ENCODE data around the gene HNRNPA0. TPM values are rescaled to one million over a fixed set of nuclear protein-coding genes. Genes with fewer than 3 reads are reported as not detected.
A peak's percentile ranks its signal among the peaks of the same experiment; 100 is the strongest.

The HNRNPA0 gene
- total and polyA plus RNA-seq, 2 of the 4 experiments (the other 2 are of a cell fraction), result 5.2 to 12.2 TPM

GRCh38 chr5:137752905-137753690 lies 1.1 kb downstream of the HNRNPA0 start:
- no peaks in the 10 kb centered on the region; the same call in 1 of the 2 replicates for H3K36me3 ChIP-seq (ENCODE audit: control insufficient read depth, insufficient read depth, low read length)
- no TSS peak for BruUV-seq (replicated peaks)
- no peaks in the 10 kb centered on the region for H3K9me1 ChIP-seq (ENCODE audit: insufficient read depth, low read length)
- H2BK5ac ChIP-seq (ENCODE audit: low read depth, low read length, poor library complexity, severe bottlenecking), result peak overlapping the region; percentile 77
- ChIA-PET POLR2A (ENCODE audit: unreplicated experiment) (no interaction called here), CTCF (no interaction called here)
- no peak for TF ChIP-seq CTCF (conservative IDR thresholded peaks at IDR 0.05; ENCODE audit: low read depth, low read length)
- TF ChIP-seq MXI1 (IDR thresholded peaks at IDR 0.05; ENCODE audit: borderline replicate concordance, low read depth, low read length), result 0 out of 2 replicates have a peak, but pooled peaks have one; percentile 10
- TF ChIP-seq MAZ (IDR thresholded peaks at IDR 0.05; ENCODE audit: borderline replicate concordance, low read depth, low read length), result no peak
- TF ChIP-seq RAD21 (IDR thresholded peaks at IDR 0.05; ENCODE audit: low read length), result no peak
- H4K5ac ChIP-seq (ENCODE audit: low read depth, low read length), result peak overlapping the region; percentile 39
- H3K4me3 ChIP-seq (ENCODE audit: insufficient read depth, low read depth, low read length), result peak overlapping the region; percentile 61
- H3K4me2 ChIP-seq (ENCODE audit: low read depth, low read length), result peak overlapping the region; percentile 94
- ATAC-seq (ENCODE audit: low read depth) (no peak), DNase-seq (no peak)
- H2AFZ ChIP-seq (replicated peaks; ENCODE audit: low read length, poor library complexity), result peak overlapping the region; percentile 95
- H2BK120ac ChIP-seq (ENCODE audit: low read depth, low read length), result no peak overlapping the region
- no peak overlapping the region for H2BK20ac ChIP-seq (ENCODE audit: low read depth, low read length)
- H3K56ac ChIP-seq (ENCODE audit: extremely low read depth, insufficient read depth, low read length), result peak overlapping the region; percentile 60
- peak overlapping the region; percentile 94 for H2AK9ac ChIP-seq (replicated peaks; ENCODE audit: low read depth, low read length, poor library complexity)
- no peak overlapping the region for H2BK15ac ChIP-seq (ENCODE audit: low read depth, low read length)
- H3K9ac ChIP-seq (ENCODE audit: low read depth, low read length), result peak overlapping the region; percentile 98
- WGBS, 2 experiments (ENCODE audit: extremely low coverage in 2 of 2, insufficient read length in 1 of 2), result 0% methylated on average over 39 of the region's 63 CpGs; no CpG with 5 or more reads in 1 of the 2 experiments
- peak overlapping the region; percentile 83 for H3K14ac ChIP-seq (replicated peaks; ENCODE audit: low read depth, low read length)
- no peaks in the 10 kb centered on the region; the same call in 1 of the 2 replicates for H3K4me1 ChIP-seq (ENCODE audit: control insufficient read depth, insufficient read depth, low read length)
- intact Hi-C loops (cut with micrococcal nuclease), result no loop called here
- peak overlapping the region; percentile 81 for H3K4ac ChIP-seq (ENCODE audit: low read depth, low read length)
- dilution Hi-C loops (cut with HindIII; ENCODE audit: low sequenced_read_pairs, unreplicated experiment), result no loop called here
- H2AK5ac ChIP-seq (ENCODE audit: low read depth, low read length), result peak overlapping the region; percentile 68
- H4K91ac ChIP-seq (ENCODE audit: insufficient read depth, low read depth, low read length), result peak overlapping the region; percentile 78; the same call in 1 of the 2 replicates
- H3K23ac ChIP-seq (ENCODE audit: low read depth, low read length), result peak overlapping the region; percentile 88
- H4K20me1 ChIP-seq (ENCODE audit: insufficient read depth, low read length), result peaks cover 44% of the 10 kb centered on the region
- H3K9me3 ChIP-seq (ENCODE audit: control insufficient read depth, insufficient read depth, low read length), result no peaks in the 10 kb centered on the region
- H4K8ac ChIP-seq (ENCODE audit: low read depth in 2 of 2, low read length in 2 of 2), result peak overlapping the region; percentile 66 to 91; a peak in 3 of 4 replicates
- H3K18ac ChIP-seq (ENCODE audit: low read depth, low read length), result peak overlapping the region; percentile 29
- in situ Hi-C loops (cut with MboI; ENCODE audit: low sequenced_read_pairs), result loop anchor here (10.0 kb wide), 1 partner anchor 282 kb away; the partner anchor contains the start of gene FAM13B
- no peaks in the 10 kb centered on the region for H3K27me3 ChIP-seq (ENCODE audit: control insufficient read depth, insufficient read depth, low read length)
- H3K79me1 ChIP-seq (ENCODE audit: low read depth in 1 of 2, low read length in 2 of 2), result peaks cover 10% of the 10 kb centered on the region in 2 experiments
- H3K27ac ChIP-seq (ENCODE audit: insufficient read depth, low read length), result peak overlapping the region; percentile 92

Measured in IMR-90 (cell line).